ENCODE measurements around the gene RBM34.

The RBM34 gene

DNA sequence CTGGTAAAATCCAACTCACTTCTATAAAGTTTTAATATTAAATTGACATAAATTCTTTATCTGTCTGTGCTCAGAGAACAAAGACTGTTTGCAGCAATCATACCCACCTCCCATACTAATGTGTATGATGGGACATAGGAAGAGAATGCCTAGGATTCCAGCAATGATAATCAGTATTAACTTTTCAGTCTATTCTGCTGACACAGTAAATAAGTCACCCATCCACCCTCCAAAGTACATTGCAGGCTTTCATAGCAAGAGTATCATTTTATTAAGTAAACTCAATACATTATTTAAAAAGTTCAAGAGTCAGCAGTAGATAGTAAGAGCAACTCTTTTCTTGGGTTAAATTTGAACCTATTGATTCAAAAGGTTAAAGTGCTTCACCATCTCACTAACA lies 8.8 kb downstream of the RBM34 start:
- no peak for DNase-seq

GRCh38 chr1:235151033-235151432 lies 10.0 kb downstream of the RBM34 start:
- no peak for DNase-seq

DNA sequence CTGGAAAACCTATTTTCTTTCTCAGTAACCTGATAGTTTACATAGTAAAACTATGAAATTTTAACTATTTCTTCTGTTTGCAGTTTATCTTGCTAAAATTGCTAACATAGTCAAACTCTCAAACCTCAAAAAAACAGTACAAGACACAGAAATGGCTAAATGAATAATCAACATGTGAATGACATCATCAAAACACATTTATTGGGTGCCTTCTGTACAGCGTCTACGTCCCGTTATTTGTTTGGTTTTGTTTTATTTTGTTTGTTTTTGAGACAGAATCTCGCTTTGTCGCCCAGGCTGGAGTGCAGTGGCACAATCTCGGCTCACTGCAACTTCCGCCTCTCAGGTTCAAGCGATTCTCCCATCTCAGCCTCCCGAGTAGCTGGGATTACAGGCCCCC lies 11.2 kb downstream of the RBM34 start:
- DNase-seq, result no peak

- no peak for DNase-seq
Observed at GRCh38 chr1:235147269-235147668, 13.8 kb downstream of the RBM34 start.

DNA sequence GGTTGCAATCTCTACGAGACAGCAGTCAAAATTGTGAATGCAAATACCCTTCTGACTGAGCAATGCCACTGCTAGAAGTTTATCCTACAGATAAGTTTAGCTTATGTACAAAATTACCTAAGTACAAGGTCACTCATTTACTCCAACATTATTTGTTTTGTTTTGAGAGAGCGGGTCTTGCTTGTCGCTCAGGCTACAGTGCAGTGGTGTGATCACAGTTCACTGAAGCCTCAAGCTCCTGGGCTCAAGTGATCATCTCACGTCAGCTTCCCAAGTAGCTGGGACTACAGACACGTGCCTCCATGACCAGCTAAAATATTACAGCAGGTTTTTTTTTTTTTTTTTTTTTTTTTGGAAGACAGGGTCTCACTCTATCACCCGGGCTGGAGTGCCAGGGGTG lies 15.4 kb downstream of the RBM34 start:
- DNase-seq, result no peak

GRCh38 chr1:235142991-235143390 lies 18.1 kb downstream of the RBM34 start:
- no peak for DNase-seq

DNA sequence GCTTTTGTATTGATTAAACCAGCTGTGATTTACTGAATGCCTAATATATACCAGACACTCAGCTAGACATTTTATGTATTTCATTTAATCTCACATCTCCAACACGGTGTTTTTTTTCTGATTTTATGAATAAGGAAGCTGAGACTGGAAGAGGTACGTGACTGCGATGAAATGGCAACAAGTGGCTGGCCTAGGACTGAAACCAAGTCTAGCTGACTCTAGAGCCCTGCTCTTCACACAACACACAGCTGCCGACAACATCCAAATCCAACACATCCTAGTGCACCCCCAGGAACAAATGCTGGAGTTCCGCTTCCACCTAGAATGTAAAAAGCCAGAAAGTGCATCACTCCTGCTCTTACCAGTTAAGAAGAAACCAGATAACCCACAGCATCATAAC lies 21.7 kb downstream of the RBM34 start:
- DNase-seq, result no peak

DNA sequence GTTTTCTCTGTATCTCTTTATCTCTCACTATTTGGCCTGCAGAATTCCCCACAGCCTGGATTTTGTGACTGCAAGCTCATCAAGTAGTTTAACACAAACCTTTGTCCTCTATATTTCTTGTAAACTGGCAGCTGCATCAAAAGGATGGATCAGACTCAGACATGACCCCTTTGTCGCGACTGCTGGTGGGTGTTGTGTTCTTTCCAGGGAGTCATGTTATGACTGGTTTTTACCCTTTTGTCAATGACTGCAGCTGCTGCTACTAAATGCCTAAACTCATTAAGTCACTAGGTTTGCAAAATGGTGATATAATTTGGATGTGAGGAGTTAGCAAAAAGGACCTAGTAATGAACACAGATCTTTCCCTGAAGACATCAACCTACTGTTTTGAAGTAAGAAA lies 22.2 kb downstream of the RBM34 start:
- DNase-seq, result peak; percentile 45

DNA sequence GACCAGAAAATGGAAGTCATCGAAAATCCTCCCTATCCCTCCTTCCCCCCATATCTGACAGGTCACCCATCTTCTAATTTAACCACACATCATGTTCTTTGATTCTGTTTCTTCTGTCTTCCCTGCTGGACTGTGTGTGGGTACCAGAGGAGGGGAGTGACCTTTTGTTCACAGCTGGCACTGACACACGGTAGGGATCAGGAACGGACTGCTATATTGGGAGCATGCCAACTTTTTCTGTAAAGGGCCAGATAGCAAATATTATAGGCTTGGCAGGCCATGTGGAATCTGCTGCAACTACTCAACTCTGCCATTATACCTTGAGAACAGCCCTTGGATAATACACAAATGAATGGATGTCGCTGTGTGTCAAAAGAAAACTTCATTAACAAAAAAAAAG lies 24.9 kb downstream of the RBM34 start:
- no peak for DNase-seq

DNA sequence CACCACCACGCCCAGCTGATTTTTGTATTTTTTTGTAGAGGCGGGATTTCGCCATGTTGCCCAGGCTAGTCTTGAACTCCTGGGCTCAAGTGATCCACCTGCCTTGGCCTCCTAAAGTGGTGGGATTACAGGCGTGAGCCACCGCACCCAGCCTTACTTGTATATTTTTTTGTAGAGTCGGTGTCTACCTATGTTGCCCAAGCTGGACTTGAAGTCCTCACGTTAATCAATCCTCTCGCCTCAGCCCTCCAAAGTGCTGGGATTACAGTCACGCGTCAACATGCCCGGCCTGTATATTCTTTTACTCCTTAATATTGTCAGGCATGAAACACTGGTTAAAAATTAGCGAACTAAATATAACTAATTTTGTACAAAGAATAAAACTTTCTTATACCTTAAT lies 26.9 kb downstream of the RBM34 start:
- no peak for DNase-seq

DNA sequence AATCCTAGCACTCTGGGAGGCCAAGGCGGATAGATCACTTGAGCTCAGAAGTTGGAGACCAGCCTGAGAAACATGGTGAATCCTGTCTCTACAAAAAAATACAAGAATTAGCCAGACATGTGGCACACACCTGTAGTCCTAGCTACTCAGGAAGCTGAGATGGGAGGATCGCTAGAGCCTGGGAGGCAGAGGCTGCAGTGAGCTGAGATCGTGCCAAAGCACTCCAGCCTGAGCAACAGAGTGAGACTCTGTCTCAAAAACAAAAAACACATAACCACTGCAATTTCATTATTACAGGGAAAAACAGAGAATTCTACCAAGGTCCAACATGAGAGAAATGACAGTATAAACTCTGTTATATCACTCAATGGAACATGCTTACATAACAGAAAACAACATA lies 28.0 kb downstream of the RBM34 start:
- DNase-seq, result no peak

- no peak for DNase-seq
Observed at GRCh38 chr1:235131961-235132360, 29.1 kb downstream of the RBM34 start.

GRCh38 chr1:235130766-235131270 lies 30.2 kb downstream of the RBM34 start:
- no peak for DNase-seq

GRCh38 chr1:235129774-235130570 lies 31.1 kb downstream of the RBM34 start:
- no peak for DNase-seq

DNA sequence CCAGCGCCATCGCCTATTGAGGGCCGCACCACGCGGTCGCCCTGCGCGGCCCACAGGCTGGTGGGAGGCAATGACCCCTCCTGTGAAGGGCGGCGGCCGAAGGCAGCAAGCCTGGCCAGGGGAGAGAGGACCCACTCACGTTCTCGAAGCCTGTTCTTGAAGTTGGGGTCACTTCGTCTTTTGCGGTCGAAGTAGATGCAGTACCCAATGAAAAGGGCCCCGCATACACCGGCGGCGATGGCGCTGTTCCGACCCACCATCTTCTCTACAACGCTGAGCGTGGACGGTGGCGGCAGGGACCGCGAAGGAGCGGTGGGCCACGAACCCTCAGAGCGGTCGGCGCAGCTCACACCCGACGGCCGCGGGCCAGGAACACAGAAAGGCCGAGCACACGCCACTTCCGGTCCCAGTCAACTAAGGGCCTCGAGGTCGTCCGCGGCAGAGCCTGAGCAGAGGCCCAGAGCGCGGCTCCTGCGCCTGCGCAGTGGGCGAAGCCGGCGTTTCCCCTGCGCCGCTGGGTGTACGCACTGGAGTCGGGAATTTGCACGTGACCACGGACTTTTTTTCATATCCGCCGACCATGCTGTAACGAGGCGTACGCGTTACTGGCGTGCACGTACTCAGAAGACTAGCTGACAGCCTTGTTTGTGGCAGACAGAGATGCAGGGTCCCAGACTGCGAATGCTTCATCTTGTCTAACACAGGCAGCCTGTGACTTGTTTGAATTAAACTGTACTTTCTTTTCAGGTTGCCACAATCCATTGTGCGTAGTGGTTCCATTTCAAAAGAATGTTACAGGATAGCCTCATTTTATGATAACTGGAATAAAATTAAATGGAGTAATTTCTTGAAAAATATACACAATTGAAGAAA lies 32.4 kb downstream of the RBM34 start, which contains the start of gene TOMM20:
TOMM20 (minus strand) TSS at position 382 of the 873 bp plus-strand sequence; CDS start at position 260, 122 bp downstream.
- peak; percentile 94 for DNase-seq

- DNase-seq, result peak; percentile 16
Observed at GRCh38 chr1:235127732-235128455, 33.2 kb downstream of the RBM34 start.

GRCh38 chr1:235127203-235127602 lies 33.8 kb downstream of the RBM34 start:
- DNase-seq, result no peak

- no peak for DNase-seq
Observed at GRCh38 chr1:235124665-235125064, 36.4 kb downstream of the RBM34 start.

DNA sequence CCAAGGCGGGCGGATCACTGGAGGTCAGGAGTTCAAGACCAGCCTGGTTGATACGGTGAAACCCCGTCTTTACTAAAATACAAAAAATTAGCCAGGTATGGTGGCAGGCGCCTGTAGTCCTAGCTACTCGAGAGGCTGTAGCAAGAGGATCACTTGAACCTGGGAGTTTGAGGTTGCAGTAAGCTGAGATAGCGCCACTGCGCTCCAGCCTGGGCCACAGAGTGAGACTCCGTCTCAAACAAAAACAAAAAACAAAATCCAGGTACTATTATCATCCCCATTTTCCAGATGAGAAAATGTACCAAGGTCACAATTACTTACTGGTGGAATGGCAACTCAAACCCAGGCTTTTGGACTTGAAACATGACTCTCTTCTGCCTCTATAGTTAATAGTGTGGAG lies 36.9 kb downstream of the RBM34 start:
- no peak for DNase-seq

GRCh38 chr1:235122348-235122747 lies 38.7 kb downstream of the RBM34 start:
- no peak for DNase-seq

DNA sequence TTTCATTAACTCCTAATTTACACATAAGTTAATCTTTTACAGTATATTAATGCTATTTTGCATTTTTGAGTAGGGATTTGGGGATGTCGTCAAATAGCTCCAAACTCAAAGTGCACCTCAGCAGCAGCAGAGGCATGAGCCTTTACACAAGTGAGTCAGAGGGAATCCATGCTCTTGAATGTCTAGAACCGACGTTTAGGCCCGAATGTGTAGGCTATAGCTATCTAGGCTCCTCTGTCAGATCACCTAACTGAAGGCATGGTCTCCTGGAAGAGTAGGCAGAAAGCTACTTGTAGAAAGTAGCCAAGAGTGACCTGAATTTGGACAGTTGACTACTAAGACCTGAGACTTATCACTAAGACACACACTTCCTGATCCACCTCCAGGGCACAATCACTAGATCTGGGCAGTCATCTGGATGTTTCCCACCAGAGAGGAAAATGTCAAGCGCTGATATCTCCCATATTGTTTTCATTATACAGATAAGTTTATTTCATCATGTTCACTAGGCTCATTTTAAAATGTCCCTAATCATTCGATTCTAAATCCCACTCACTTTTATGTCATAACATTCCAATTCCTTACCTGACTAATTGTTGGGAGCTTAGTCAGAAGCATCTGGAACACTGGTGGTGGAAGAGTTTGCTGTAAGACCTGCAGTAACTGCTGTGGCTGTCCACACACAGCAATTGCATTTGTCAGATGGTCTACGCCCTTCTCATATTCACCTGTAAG lies 47.7 kb downstream of the RBM34 start:
- no peak for DNase-seq

All from activated naive CD4-positive, alpha-beta T cell treated with anti-CD3 and anti-CD28 coated beads, Interleukin-2, amount 50 U/mL, for 16 hours (primary cell).